PC-9 (cell line): Measurements from ENCODE around the gene EYA3. TPM values are rescaled to one million over a fixed set of nuclear protein-coding genes. Genes with fewer than 3 reads are reported as not detected.

Experiments used
- BruUV-seq: library from RNA; stranded (reverse); fragments of 400-500 nt; replicated peaks from 2 replicates; lab custom pipeline; 2021; lab: Mats Ljungman, UMichigan
- CTCF ChIA-PET: fragments of 300-600 bp; sonication (Branson Sonifier 250); formaldehyde crosslinking; loops from one replicate; lab custom pipeline; 2022; ENCODE audit warnings: antibody characterized with exemption; lab: Charles Lee
- POLR2A ChIA-PET: fragments of 300-600 bp; sonication (Branson Sonifier 250); formaldehyde crosslinking; loops from one replicate; lab custom pipeline; 2022; ENCODE audit warnings: antibody characterized with exemption; ENCODE audit not compliant: unreplicated experiment; lab: Charles Lee
- DNase-seq, 2 experiments: peaks; one replicate each; pipeline versions ENCODE4 v3.0.0 to v3.0.0-alpha.2; 2015 to 2022; ENCODE audit warnings: mixed read lengths in 1 of 2
- H2AFZ ChIP-seq: fragments of 200-600 bp; sonication (generic); 2 replicates; pipeline ENCODE4 v1.8.1; 2017; ENCODE audit warnings: antibody characterized with exemption
- H3F3A ChIP-seq: fragments of 200-600 bp; sonication (generic); 2 replicates; pipeline ENCODE4 v1.8.1; 2017; ENCODE audit warnings: antibody characterized with exemption, mild to moderate bottlenecking, low read depth; ENCODE audit not compliant: insufficient read depth
- H3K27ac ChIP-seq: fragments of 200-600 bp; sonication (generic); 2 replicates; pipeline ENCODE4 v1.6.1; 2016; ENCODE audit warnings: mixed run types
- H3K27me3 ChIP-seq: fragments of 200-600 bp; sonication (generic); 2 replicates; pipeline ENCODE4 v1.6.1; 2016; ENCODE audit warnings: low read depth, mixed run types; ENCODE audit not compliant: insufficient read depth
- H3K36me3 ChIP-seq: fragments of 200-600 bp; sonication (generic); 2 replicates; pipeline ENCODE4 v1.6.1; 2016; ENCODE audit warnings: low read depth, mixed run types
- H3K4me1 ChIP-seq: fragments of 200-600 bp; sonication (generic); replicated peaks from 2 replicates; pipeline ENCODE4 v1.6.1; 2016; ENCODE audit warnings: mixed run types; ENCODE audit not compliant: insufficient read depth
- H3K4me2 ChIP-seq: fragments of 200-600 bp; sonication (generic); 2 replicates; pipeline ENCODE4 v1.6.1; 2017; ENCODE audit warnings: mixed run types
- H3K4me3 ChIP-seq: fragments of 200-600 bp; sonication (generic); 2 replicates; pipeline ENCODE4 v1.6.1; 2016; ENCODE audit warnings: mixed run types
- H3K79me2 ChIP-seq: fragments of 200-600 bp; sonication (generic); 2 replicates; pipeline ENCODE4 v1.6.1; 2017; ENCODE audit warnings: low read depth, mixed run types
- H3K9me2 ChIP-seq: fragments of 200-600 bp; sonication (generic); 2 replicates; pipeline ENCODE4 v1.8.1; 2017; ENCODE audit warnings: mild to moderate bottlenecking; ENCODE audit not compliant: insufficient read depth
- H3K9me3 ChIP-seq: fragments of 200-600 bp; sonication (generic); 2 replicates; pipeline ENCODE4 v1.8.1; 2016; ENCODE audit warnings: low read depth; ENCODE audit not compliant: insufficient read depth
- H4K20me1 ChIP-seq: fragments of 200-600 bp; sonication (generic); 2 replicates; pipeline ENCODE4 v1.8.1; 2017; ENCODE audit not compliant: insufficient read depth
- EZH2 ChIP-seq: fragments of 200-600 bp; sonication (generic); IDR thresholded peaks from 2 replicates; pipeline ENCODE4 v1.8.0; 2017; ENCODE audit warnings: antibody characterized with exemption, low read depth
- intact Hi-C: fragments of 100-400 bp; cut with micrococcal nuclease; formaldehyde crosslinking; loops from one replicate; pipeline ENCODE4 v1.10.0; 2022; ENCODE audit not compliant: unreplicated experiment
- total RNA-seq: library from RNA; stranded (reverse); gene quantifications from 2 replicates; pipeline ENCODE4 v1.2.3, GENCODE V29; 2021
- TF ChIP-seq, protein P1 (sequence below): fragments of 200-600 bp; sonication (generic); conservative IDR thresholded peaks from 2 replicates; pipeline ENCODE4 v1.6.1; 2017; ENCODE audit warnings: mixed run types, antibody characterized with exemption, mild to moderate bottlenecking, moderate library complexity

EYA3 gene
- total RNA-seq, 1 experiment from 2014 or later, result 19.0 TPM

DNA sequence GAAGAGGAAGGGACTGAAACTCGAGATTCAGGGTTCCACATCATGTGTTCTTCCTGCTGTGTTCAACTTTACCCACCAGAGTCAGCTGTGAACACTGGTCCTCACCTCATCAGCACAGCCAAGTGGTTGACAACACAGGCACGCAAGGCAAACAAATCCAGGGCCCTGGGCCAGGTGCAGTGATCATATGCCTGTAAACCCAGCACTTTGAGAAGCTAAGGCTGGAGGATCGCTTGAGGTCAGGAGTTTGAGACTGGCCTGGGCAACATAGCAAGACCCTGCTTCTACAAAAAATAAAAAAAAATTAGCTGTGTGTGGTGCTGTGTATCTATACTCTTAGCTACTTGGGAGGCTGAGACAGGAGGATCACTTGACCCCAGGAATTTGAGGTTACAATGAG, 137.0 kb downstream of the EYA3 start:
- intact Hi-C loops, result no loop called here
- TF ChIP-seq EZH2, result no peak
- TF ChIP-seq, protein P1, sequence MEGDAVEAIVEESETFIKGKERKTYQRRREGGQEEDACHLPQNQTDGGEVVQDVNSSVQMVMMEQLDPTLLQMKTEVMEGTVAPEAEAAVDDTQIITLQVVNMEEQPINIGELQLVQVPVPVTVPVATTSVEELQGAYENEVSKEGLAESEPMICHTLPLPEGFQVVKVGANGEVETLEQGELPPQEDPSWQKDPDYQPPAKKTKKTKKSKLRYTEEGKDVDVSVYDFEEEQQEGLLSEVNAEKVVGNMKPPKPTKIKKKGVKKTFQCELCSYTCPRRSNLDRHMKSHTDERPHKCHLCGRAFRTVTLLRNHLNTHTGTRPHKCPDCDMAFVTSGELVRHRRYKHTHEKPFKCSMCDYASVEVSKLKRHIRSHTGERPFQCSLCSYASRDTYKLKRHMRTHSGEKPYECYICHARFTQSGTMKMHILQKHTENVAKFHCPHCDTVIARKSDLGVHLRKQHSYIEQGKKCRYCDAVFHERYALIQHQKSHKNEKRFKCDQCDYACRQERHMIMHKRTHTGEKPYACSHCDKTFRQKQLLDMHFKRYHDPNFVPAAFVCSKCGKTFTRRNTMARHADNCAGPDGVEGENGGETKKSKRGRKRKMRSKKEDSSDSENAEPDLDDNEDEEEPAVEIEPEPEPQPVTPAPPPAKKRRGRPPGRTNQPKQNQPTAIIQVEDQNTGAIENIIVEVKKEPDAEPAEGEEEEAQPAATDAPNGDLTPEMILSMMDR, result no peak
- CTCF ChIA-PET, result no interaction called here

DNA sequence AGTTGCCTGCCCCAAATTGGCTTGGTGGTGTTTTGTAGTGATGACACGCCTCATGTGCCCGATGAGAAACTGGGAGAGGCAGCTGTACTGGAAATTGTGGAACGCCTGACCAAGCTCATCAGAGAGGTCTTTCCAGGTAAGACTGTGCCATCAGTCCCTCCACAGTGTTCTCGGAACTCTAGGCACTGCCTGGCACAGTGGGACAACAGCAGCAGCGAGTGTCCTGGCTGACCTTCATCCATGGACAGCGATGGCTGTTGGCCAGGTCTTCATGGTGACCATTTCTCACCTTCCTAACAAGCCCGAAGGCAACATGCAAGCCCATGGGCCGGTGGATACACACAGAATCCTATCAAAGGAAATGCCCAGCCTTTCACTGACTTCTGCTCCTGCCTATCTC, 139.4 kb downstream of the EYA3 start:
- Histone ChIP-seq H3K27ac (no peak overlapping the region), H3K4me1 (peaks cover 2% of the 10 kb centered on the region; the same call in 1 of the 2 replicates), H3K4me2 (no peak overlapping the region), H3K27me3 (no peaks in the 10 kb centered on the region), H3F3A (peaks cover 4% of the 10 kb centered on the region; the same call in 1 of the 2 replicates), H2AFZ (no peak overlapping the region), H3K4me3 (no peak overlapping the region), H3K9me2 (no peaks in the 10 kb centered on the region), H4K20me1 (no peaks in the 10 kb centered on the region), H3K9me3 (no peaks in the 10 kb centered on the region), H3K79me2 (no peaks in the 10 kb centered on the region), H3K36me3 (no peaks in the 10 kb centered on the region)
- TF ChIP-seq, protein P1, result no peak
- no peak for TF ChIP-seq EZH2
- DNase-seq, result no peak
- CTCF ChIA-PET, result no interaction called here
- POLR2A ChIA-PET, result no interaction called here
- intact Hi-C loops, result no loop called here
- no TSS peak for BruUV-seq

More for the DNA sequence above, 137.0 kb downstream of the EYA3 start:
- no peaks in the 10 kb centered on the region for H3K36me3 ChIP-seq
- no peak overlapping the region for H3K4me3 ChIP-seq
- no peaks in the 10 kb centered on the region for H4K20me1 ChIP-seq
- H3K27me3 ChIP-seq, result no peaks in the 10 kb centered on the region
- H3K4me2 ChIP-seq, result no peak overlapping the region
- H3K9me3 ChIP-seq, result no peaks in the 10 kb centered on the region
- H2AFZ ChIP-seq, result no peak overlapping the region
- BruUV-seq, result no TSS peak
- H3K4me1 ChIP-seq, result no peaks in the 10 kb centered on the region
- no peaks in the 10 kb centered on the region for H3K79me2 ChIP-seq
- no peak for DNase-seq
- H3K27ac ChIP-seq, result no peak overlapping the region
- POLR2A ChIA-PET, result interaction anchor here (0.6 kb wide), 2 partner anchors 219 to 831 kb away, joined by 3 to 4 read pairs; no protein-coding TSS in a partner anchor
- no peaks in the 10 kb centered on the region for H3K9me2 ChIP-seq
- H3F3A ChIP-seq, result no peaks in the 10 kb centered on the region

DNA sequence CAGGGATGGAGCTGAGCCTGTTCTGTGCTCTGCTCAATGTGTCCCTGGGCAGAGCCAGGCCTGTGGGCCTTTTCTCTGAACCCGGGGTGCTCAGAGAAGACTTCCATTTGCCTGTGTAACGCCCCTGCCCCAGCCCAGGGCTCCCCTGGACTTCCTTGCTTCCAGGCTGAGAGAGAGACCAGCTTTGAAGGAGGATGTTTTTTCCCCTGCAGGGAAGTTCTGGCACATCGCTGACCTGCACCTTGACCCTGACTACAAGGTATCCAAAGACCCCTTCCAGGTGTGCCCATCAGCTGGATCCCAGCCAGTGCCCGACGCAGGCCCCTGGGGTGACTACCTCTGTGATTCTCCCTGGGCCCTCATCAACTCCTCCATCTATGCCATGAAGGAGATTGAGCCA, 143.4 kb downstream of the EYA3 start:
- no peaks in the 10 kb centered on the region for H3K36me3 ChIP-seq
- H3F3A ChIP-seq, result peaks cover 11% of the 10 kb centered on the region; the same call in 1 of the 2 replicates
- no peak overlapping the region for H3K27ac ChIP-seq
- no peaks in the 10 kb centered on the region for H3K9me3 ChIP-seq
- peaks cover 14% of the 10 kb centered on the region for H3K4me1 ChIP-seq
- H3K4me2 ChIP-seq, result no peak overlapping the region
- no peaks in the 10 kb centered on the region for H4K20me1 ChIP-seq
- intact Hi-C loops, result no loop called here
- ChIA-PET CTCF (no interaction called here), POLR2A (interaction anchor here (0.7 kb wide), 1 partner anchor 1346 kb away, joined by 3 read pairs; no protein-coding TSS in a partner anchor)
- no peak for DNase-seq
- TF ChIP-seq, protein P1, result no peak
- TF ChIP-seq EZH2, result no peak
- no TSS peak for BruUV-seq
- H2AFZ ChIP-seq, result no peak overlapping the region
- no peaks in the 10 kb centered on the region for H3K79me2 ChIP-seq
- no peaks in the 10 kb centered on the region for H3K9me2 ChIP-seq
- H3K4me3 ChIP-seq, result no peak overlapping the region
- H3K27me3 ChIP-seq, result no peaks in the 10 kb centered on the region
